A549 (cell line): ENCODE data around the gene CMTM4. TPM values are rescaled to one million over a fixed set of nuclear protein-coding genes. Genes with fewer than 3 reads are reported as not detected.

ENCODE experiments used
- ATAC-seq, 2 experiments: fragments of 200-7000 bp in 1 of 2; fragments of >200 bp in 1 of 2; cut with Nextera tagmentation in 1 of 2; cut with Tn5 transposase in 1 of 2; 3 replicates each; pipeline versions ENCODE4 v1.8.0 to v1.9.1; 2018 to 2020; ENCODE audit warnings: mild to moderate bottlenecking in 1 of 2, moderate library complexity in 1 of 2
- CTCF ChIA-PET: fragments of 300-600 bp; sonication (Branson Sonifier 250); formaldehyde crosslinking; extraction: SDS; loops from one replicate; lab custom pipeline; 2021; ENCODE audit warnings: antibody characterized with exemption, inconsistent platforms; lab: Yijun Ruan, JAX
- POLR2A ChIA-PET: fragments of 350-600 bp; formaldehyde crosslinking; extraction: SDS; loops from one replicate; lab custom pipeline; 2021; ENCODE audit warnings: antibody characterized with exemption, inconsistent platforms; lab: Yijun Ruan, JAX
- DNase-seq, 2 experiments: peaks; one replicate each; pipeline versions ENCODE4 v3.0.0 to v3.0.0-alpha.2; 2011 to 2016; ENCODE audit warnings: low read depth in 1 of 2, low spot score in 1 of 2
- FAIRE-seq: peaks from 2 replicates; lab custom pipeline; 2011; peaks lifted over from hg19 to GRCh38; lab: Jason Lieb, UNC
- H3K27ac ChIP-seq, 2 experiments: fragments of >200 bp; sonication (Bioruptor Twin); formaldehyde crosslinking; 3 replicates each; pipeline ENCODE4 v1.5.1; 2016 to 2017
- H3K4me1 ChIP-seq: fragments of >200 bp; sonication (Bioruptor Twin); formaldehyde crosslinking; 3 replicates; pipeline ENCODE4 v1.6.1; 2016
- H3K4me2 ChIP-seq: fragments of >200 bp; sonication (Bioruptor Twin); formaldehyde crosslinking; 3 replicates; pipeline ENCODE4 v1.6.1; 2016
- H3K4me3 ChIP-seq: fragments of >200 bp; sonication (Bioruptor Twin); formaldehyde crosslinking; 3 replicates; pipeline ENCODE4 v1.5.1; 2016
- H3K9me3 ChIP-seq: fragments of >200 bp; sonication (Bioruptor Twin); formaldehyde crosslinking; 3 replicates; pipeline ENCODE4 v1.6.1; 2016
- BHLHE40 ChIP-seq: IDR thresholded peaks from 2 replicates; pipeline ENCODE4 v1.6.1; 2012; ENCODE audit warnings: low read depth, low read length, inconsistent platforms
- CBX8 ChIP-seq: fragments of 200-600 bp; sonication (generic); IDR thresholded peaks from 2 replicates; pipeline ENCODE4 v1.6.1; 2016
- CEBPB ChIP-seq, 2 experiments: fragments of >200 bp in 1 of 2; sonication (Bioruptor Twin) in 1 of 2; formaldehyde crosslinking in 1 of 2; IDR thresholded peaks; 2 replicates each; pipeline ENCODE4 v1.6.1; 2012 to 2016
- CHD2 ChIP-seq: fragments of 150-350 bp; IDR thresholded peaks from 2 replicates; pipeline ENCODE4 v1.6.1; 2014; ENCODE audit warnings: low read length; ENCODE audit not compliant: partially characterized antibody
- CHD4 ChIP-seq: fragments of 200-600 bp; sonication (generic); IDR thresholded peaks from 2 replicates; pipeline ENCODE4 v1.6.1; 2016; ENCODE audit warnings: antibody characterized with exemption, mild to moderate bottlenecking, borderline replicate concordance
- E2F6 ChIP-seq: IDR thresholded peaks from 2 replicates; pipeline ENCODE4 v1.6.1; 2012; ENCODE audit warnings: low read depth, borderline replicate concordance
- FOSL2 ChIP-seq, 2 experiments: fragments of 450-650 bp in 1 of 2; fragments of >200 bp in 1 of 2; sonication (Bioruptor Twin) in 1 of 2; formaldehyde crosslinking; IDR thresholded peaks; 2 replicates each; pipeline versions ENCODE4 v1.5.0 to v1.6.1; 2016 to 2020; ENCODE audit warnings: mild to moderate bottlenecking in 1 of 2, moderate library complexity in 1 of 2
- GATA3 ChIP-seq: IDR thresholded peaks from 2 replicates; pipeline ENCODE4 v1.6.1; 2012; ENCODE audit warnings: borderline replicate concordance
- HES2 ChIP-seq: fragments of >200 bp; sonication (Bioruptor Twin); formaldehyde crosslinking; IDR thresholded peaks from 2 replicates; pipeline ENCODE4 v1.6.1; 2016
- HOXB5 ChIP-seq: fragments of 250-450 bp; sonication (Bioruptor Pico); IDR thresholded peaks from 2 replicates; pipeline ENCODE4 v1.5.0; 2020; ENCODE audit warnings: mild to moderate bottlenecking, moderate library complexity
- JUN ChIP-seq, 2 experiments: fragments of >200 bp; sonication (Bioruptor Twin); formaldehyde crosslinking; IDR thresholded peaks; 2 replicates in 1 of 2; 3 replicates in 1 of 2; pipeline ENCODE4 v1.6.1; 2016 to 2017
- JUNB ChIP-seq: fragments of >200 bp; sonication (Bioruptor Twin); formaldehyde crosslinking; IDR thresholded peaks from 2 replicates; pipeline ENCODE4 v1.6.1; 2016
- KDM5A ChIP-seq: fragments of 200-600 bp; sonication (generic); IDR thresholded peaks from 2 replicates; pipeline ENCODE4 v1.6.1; 2016; ENCODE audit warnings: antibody characterized with exemption, mild to moderate bottlenecking
- MAFK ChIP-seq: fragments of 450-650 bp; IDR thresholded peaks from 2 replicates; pipeline ENCODE4 v1.6.1; 2014; ENCODE audit not compliant: partially characterized antibody
- MAZ ChIP-seq: fragments of 150-350 bp; IDR thresholded peaks from 2 replicates; pipeline ENCODE4 v1.6.1; 2014; ENCODE audit warnings: antibody characterized with exemption, low read depth, low read length, borderline replicate concordance
- NFE2L2 ChIP-seq: fragments of 150-350 bp; conservative IDR thresholded peaks from 2 replicates; pipeline ENCODE4 v1.6.1; 2014; ENCODE audit warnings: low read length
- PBX3 ChIP-seq: IDR thresholded peaks from 2 replicates; pipeline ENCODE4 v1.6.1; 2012
- POLR2A ChIP-seq: IDR thresholded peaks from 2 replicates; pipeline ENCODE4 v1.6.1; 2012; ENCODE audit warnings: mild to moderate bottlenecking, low read length
- POLR2AphosphoS2 ChIP-seq: conservative IDR thresholded peaks from 2 replicates; pipeline ENCODE4 v1.6.1; 2012; ENCODE audit warnings: low read length, improper control_type of control experiment, inconsistent platforms
- RAD21 ChIP-seq, 2 experiments: fragments of >200 bp in 1 of 2; sonication (Bioruptor Twin) in 1 of 2; formaldehyde crosslinking in 1 of 2; IDR thresholded peaks in 1 of 2; conservative IDR thresholded peaks in 1 of 2; 2 replicates in 1 of 2; 3 replicates in 1 of 2; pipeline ENCODE4 v1.6.1; 2012 to 2018; ENCODE audit warnings: inconsistent platforms in 1 of 2
- RARB ChIP-seq: fragments of 250-450 bp; sonication (Bioruptor Pico); IDR thresholded peaks from 2 replicates; pipeline ENCODE4 v1.8.0; 2021; ENCODE audit warnings: mild to moderate bottlenecking, moderate library complexity
- SMC3 ChIP-seq: fragments of >200 bp; sonication (Bioruptor Twin); formaldehyde crosslinking; IDR thresholded peaks from 3 replicates; pipeline ENCODE4 v1.6.1; 2018; ENCODE audit warnings: inconsistent platforms
- TFCP2L1 ChIP-seq: fragments of 250-450 bp; sonication (Bioruptor Pico); IDR thresholded peaks from 2 replicates; pipeline ENCODE4 v1.5.0; 2021; ENCODE audit warnings: mild to moderate bottlenecking
- WGBS: methylation state at CpG from one replicate; pipeline ENCODE4 v1.1.6; 2017; ENCODE audit errors: missing lambda C conversion rate; 5-methylcytosine and 5-hydroxymethylcytosine counted together
- polyA plus RNA-seq, 4 experiments: library from polyadenylated mRNA; depleted of rRNA in 3 of 4; stranded (reverse); fragments of >200 nt; fragmentation: RNase III in 1 of 4; extraction: RNeasy Plus Mini Kit Qiagen cat#74134 plus additional on column Dnase treatment in 1 of 4; gene quantifications; 2 replicates in 3 of 4; 3 replicates in 1 of 4; pipeline ENCODE4 v1.2.3, GENCODE V29; 2011 to 2017

The CMTM4 gene
- polyA plus RNA-seq, 2 of the 4 experiments (the other 2 are of a cell fraction) = 24.8 to 58.6 TPM

GRCh38 chr16:66706506-66706880, 9.9 kb upstream of the CMTM4 start:
- FAIRE-seq (no peak), ATAC-seq (no peak)
- POLR2A ChIA-PET = no interaction called here

GRCh38 chr16:66705790-66706505, 9.4 kb upstream of the CMTM4 start:
- Histone ChIP-seq H3K4me1 (no peaks in the 10 kb centered on the region), H3K9me3 (peaks cover 3% of the 10 kb centered on the region; the same call in 2 of the 3 replicates), H3K27ac (no peak overlapping the region), H3K4me3 (no peak overlapping the region), H3K4me2 (no peak overlapping the region)
- ATAC-seq (no peak), FAIRE-seq (no peak), DNase-seq (no peak)
- WGBS = 79% methylated on average over 11 of the region's 11 CpGs
- POLR2A ChIA-PET = no interaction called here
- CTCF ChIA-PET = interaction anchor here (0.9 to 1.4 kb wide), 3 partner anchors 41 to 55 kb away, joined by 3 to 4 read pairs (median 3); no protein-coding TSS in a partner anchor
- TF ChIP-seq GATA3 (no peak), RARB (CRISPR knock-in tag) (no peak), HES2 (no peak), PBX3 (no peak), SMC3 (no peak)

More at GRCh38 chr16:66706506-66706880, 9.9 kb upstream of the CMTM4 start:
- no peak for DNase-seq
- CTCF ChIA-PET = interaction anchor here (1.4 kb wide), 1 partner anchor 46 kb away, joined by 3 read pairs; no protein-coding TSS in a partner anchor
- H3K9me3 ChIP-seq = peaks cover 9% of the 10 kb centered on the region; the same call in 2 of the 3 replicates
- no peak overlapping the region for H3K27ac ChIP-seq
- no peak for TF ChIP-seq HES2
- no peak for TF ChIP-seq POLR2A
- no peak for TF ChIP-seq POLR2AphosphoS2
- TF ChIP-seq MAFK = no peak
- no peak for TF ChIP-seq CHD2
- TF ChIP-seq NFE2L2 = no peak
- TF ChIP-seq E2F6 = no peak
- no peak for TF ChIP-seq CHD4
- no peak overlapping the region for H3K4me3 ChIP-seq
- no peak overlapping the region for H3K4me2 ChIP-seq
- H3K4me1 ChIP-seq = no peaks in the 10 kb centered on the region
- WGBS = 77% methylated on average over 8 of the region's 8 CpGs

- no peak for FAIRE-seq
- ChIA-PET POLR2A (interaction anchor here (0.5 kb wide), 1 partner anchor 107 kb away, joined by 4 read pairs; no protein-coding TSS in a partner anchor), CTCF (interaction anchor here (1.2 to 1.5 kb wide), 4 partner anchors 25 to 164 kb away, joined by 3 to 5 read pairs (median 4); no protein-coding TSS in a partner anchor)
- Histone ChIP-seq H3K4me2 (no peak overlapping the region), H3K9me3 (no peaks in the 10 kb centered on the region), H3K4me1 (no peaks in the 10 kb centered on the region), H3K4me3 (no peak overlapping the region), H3K27ac (no peak overlapping the region)
- peak; percentile 38 to 56; a peak in 4 of 6 replicates for ATAC-seq
- whole genome bisulfite sequencing = 69% methylated on average over 9 of the region's 9 CpGs
- DNase-seq = no peak
- no peak for TF ChIP-seq HOXB5 (CRISPR knock-in tag)
- no peak for TF ChIP-seq MAZ
- TF ChIP-seq JUNB = no peak
- TF ChIP-seq TFCP2L1 (CRISPR knock-in tag) = no peak
- no peak for TF ChIP-seq JUN (IDR thresholded peaks at IDR 0.05)
- no peak for TF ChIP-seq KDM5A
- TF ChIP-seq CEBPB (IDR thresholded peaks at IDR 0.05) = no peak
- TF ChIP-seq CBX8 = no peak
- TF ChIP-seq FOSL2 (IDR thresholded peaks at IDR 0.05) = no peak
- no peak for TF ChIP-seq FOSL2 (CRISPR knock-in tag; IDR thresholded peaks at IDR 0.05)
- no peak for TF ChIP-seq BHLHE40
- no peak for TF ChIP-seq CHD4
- no peak for TF ChIP-seq RAD21 (conservative IDR thresholded peaks at IDR 0.05 in 1 of 2, IDR thresholded peaks at IDR 0.05 in 1 of 2)
Observed at GRCh38 chr16:66703406-66704215, 7.1 kb upstream of the CMTM4 start.
